Measurements from ENCODE around the gene IDH2. TPM values are rescaled to one million over a fixed set of nuclear protein-coding genes. Genes with fewer than 3 reads are reported as not detected.

The IDH2 gene
- total RNA-seq, 1 donor from 2014 or later = 49.1 TPM

DNA sequence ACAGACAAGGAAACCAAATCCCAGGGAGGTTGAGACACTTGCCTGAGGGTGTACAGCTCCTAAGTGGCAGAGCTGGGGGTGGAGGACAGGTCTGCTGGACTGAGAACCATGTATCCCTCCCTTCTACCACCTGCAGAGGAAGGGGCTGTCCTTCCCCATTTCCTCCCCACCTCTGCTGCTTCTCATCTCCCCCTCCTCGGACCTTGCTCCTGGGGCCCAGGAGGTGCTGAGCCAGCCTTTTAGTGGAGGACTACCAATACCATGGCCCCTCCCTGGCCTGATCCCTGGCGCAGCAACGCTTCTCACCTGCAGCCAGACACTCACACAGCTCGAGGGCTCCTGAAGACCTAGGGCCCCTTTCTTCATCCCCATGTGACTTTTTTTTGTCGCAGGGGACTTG is 50.4 kb downstream of the IDH2 start:
- Mint-ChIP-seq H3K27ac (no peak overlapping the region), H3K9me3 (no peaks in the 10 kb centered on the region), H3K27me3 (no peaks in the 10 kb centered on the region), H3K4me3 (no peak overlapping the region), H3K36me3 (ENCODE audit: low read depth) (no peaks in the 10 kb centered on the region), H3K4me1 (peaks cover 58% of the 10 kb centered on the region)
- ATAC-seq (ENCODE audit: low read depth) (no peak), DNase-seq (no peak)
- TF ChIP-seq, protein P1, sequence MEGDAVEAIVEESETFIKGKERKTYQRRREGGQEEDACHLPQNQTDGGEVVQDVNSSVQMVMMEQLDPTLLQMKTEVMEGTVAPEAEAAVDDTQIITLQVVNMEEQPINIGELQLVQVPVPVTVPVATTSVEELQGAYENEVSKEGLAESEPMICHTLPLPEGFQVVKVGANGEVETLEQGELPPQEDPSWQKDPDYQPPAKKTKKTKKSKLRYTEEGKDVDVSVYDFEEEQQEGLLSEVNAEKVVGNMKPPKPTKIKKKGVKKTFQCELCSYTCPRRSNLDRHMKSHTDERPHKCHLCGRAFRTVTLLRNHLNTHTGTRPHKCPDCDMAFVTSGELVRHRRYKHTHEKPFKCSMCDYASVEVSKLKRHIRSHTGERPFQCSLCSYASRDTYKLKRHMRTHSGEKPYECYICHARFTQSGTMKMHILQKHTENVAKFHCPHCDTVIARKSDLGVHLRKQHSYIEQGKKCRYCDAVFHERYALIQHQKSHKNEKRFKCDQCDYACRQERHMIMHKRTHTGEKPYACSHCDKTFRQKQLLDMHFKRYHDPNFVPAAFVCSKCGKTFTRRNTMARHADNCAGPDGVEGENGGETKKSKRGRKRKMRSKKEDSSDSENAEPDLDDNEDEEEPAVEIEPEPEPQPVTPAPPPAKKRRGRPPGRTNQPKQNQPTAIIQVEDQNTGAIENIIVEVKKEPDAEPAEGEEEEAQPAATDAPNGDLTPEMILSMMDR (IDR thresholded peaks at IDR 0.05) = no peak
- CTCF ChIA-PET = no interaction called here
- POLR2A ChIA-PET = no interaction called here
- intact Hi-C loops (cut with micrococcal nuclease) = no loop called here

DNA sequence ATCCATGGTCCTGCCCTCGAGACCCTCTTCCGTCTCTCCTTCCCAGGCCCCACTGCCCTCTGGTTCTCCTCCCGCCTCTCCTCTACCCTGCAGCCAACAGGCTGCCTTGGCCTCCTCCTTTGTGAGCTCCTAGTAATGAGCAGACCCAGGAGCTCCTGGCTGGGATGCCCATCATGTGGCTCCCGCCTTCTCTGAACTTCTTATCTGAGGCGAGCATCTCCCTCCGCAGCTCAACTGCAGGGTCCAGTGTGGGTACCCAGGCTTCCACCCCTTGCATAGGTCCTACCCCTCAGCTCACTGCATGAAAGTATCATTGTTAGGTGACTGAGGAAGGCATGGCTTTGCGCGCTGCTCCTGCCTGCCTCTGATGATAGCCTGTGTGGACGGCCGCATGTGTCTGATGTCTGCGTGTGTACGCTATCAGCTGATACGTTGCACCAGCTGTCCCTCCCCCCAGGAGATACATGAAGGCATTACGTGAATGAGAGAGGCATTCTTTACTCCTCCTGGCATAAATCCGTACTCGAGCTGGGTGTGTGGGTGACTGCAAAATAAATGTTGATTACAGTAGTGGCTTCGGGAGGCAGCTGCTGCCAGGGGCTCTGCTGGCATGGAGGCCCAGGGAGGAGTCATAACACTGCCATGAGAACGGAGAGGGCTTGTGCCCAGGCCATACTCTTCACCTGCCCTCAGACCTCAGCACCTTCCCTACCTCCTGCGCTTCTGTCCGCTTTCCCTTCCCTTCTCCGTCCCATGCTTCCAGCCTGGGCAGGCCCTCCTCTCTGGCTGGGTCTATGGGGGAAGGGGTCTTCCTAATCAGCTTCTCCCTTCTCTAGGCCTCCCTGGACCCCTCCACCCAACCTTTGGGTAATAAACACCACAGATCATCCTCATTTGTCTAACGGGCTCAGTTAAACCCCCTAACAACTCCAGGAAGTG is 52.3 kb downstream of the IDH2 start:
- Mint-ChIP-seq H3K4me1 (peaks cover 70% of the 10 kb centered on the region), H3K27me3 (no peaks in the 10 kb centered on the region), H3K9me3 (no peaks in the 10 kb centered on the region), H3K36me3 (ENCODE audit: low read depth) (peaks cover 2% of the 10 kb centered on the region), H3K4me3 (no peak overlapping the region), H3K27ac (no peak overlapping the region)
- TF ChIP-seq, protein P1 (IDR thresholded peaks at IDR 0.05) = no peak
- DNase-seq (no peak), ATAC-seq (ENCODE audit: low read depth) (no peak)
- intact Hi-C loops (cut with micrococcal nuclease) = no loop called here
- POLR2A ChIA-PET = interaction anchor here (1.0 to 6.3 kb wide), 2 partner anchors 9 to 49 kb away, joined by 3 to 98 read pairs; no protein-coding TSS in a partner anchor
- CTCF ChIA-PET = no interaction called here

DNA sequence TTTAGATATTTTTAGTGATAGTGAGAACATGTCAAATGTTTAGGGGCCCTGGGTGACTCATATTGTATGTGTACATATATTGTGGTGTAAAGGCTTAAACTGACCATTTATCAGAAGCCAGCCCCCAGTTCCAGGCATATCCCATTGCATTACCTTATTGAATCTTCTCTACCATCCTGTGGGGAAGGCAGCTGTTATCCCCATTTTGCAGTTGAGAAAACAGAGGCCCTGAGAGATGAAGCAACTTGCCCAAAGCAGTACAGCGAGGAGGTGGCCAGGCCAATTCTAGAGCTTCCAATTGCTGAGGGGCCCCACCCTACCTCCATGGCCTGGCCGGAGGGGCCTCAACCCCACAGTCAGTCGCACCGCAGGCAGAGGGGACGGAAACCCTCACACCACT is 53.2 kb downstream of the IDH2 start:
- no peak overlapping the region for H3K27ac Mint-ChIP-seq
- H3K9me3 Mint-ChIP-seq = no peaks in the 10 kb centered on the region
- ChIA-PET POLR2A (interaction anchor here (1.0 to 6.3 kb wide), 2 partner anchors 10 to 48 kb away, joined by 3 to 98 read pairs; no protein-coding TSS in a partner anchor), CTCF (interaction anchor here (1.6 kb wide), 1 partner anchor 23 kb away, joined by 3 read pairs; no protein-coding TSS in a partner anchor)
- intact Hi-C loops (cut with micrococcal nuclease) = no loop called here
- H3K4me3 Mint-ChIP-seq = no peak overlapping the region
- H3K27me3 Mint-ChIP-seq = no peaks in the 10 kb centered on the region
- peaks cover 4% of the 10 kb centered on the region for H3K36me3 Mint-ChIP-seq (ENCODE audit: low read depth)
- no peak for DNase-seq
- TF ChIP-seq, protein P1 (IDR thresholded peaks at IDR 0.05) = no peak
- ATAC-seq (ENCODE audit: low read depth) = no peak
- H3K4me1 Mint-ChIP-seq = peaks cover 69% of the 10 kb centered on the region

DNA sequence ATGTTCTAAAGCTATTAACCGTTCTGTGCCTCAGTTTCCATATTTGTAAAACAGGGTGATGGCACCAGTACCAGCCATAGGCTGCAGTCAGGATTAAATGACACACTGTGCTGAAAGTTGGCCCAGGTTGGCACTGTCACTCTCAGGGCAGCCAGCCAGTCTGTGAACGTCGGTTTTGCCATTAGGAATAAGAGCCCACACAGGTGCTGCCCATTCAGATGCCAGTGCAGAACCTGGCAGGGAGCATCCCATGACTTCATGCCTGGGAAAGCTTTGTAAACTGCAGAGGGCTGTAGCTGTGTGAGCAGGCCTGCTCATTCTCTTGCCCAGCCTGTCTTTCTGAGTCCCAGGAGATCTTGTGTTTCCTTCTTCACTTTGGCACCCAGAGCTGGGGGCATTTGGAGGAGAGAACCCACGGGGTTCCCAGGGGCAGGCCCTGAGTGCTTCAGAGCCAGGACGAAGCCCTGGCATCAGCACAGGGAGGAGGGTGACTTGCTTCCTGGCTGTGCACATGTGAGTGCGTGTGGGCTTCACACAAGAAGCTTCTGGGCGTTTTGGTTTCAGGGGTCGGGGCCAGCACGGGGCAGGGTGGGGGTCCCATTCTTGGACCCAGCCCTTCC is 54.2 kb downstream of the IDH2 start:
- Mint-ChIP-seq H3K9me3 (no peaks in the 10 kb centered on the region), H3K27ac (peak overlapping the region; percentile 92), H3K36me3 (ENCODE audit: low read depth) (peaks cover 7% of the 10 kb centered on the region), H3K27me3 (no peaks in the 10 kb centered on the region), H3K4me1 (peaks cover 67% of the 10 kb centered on the region), H3K4me3 (no peak overlapping the region)
- no peak for DNase-seq
- TF ChIP-seq, protein P1 (IDR thresholded peaks at IDR 0.05) = no peak
- intact Hi-C loops (cut with micrococcal nuclease) = loop anchor here (1.0 to 2.0 kb wide), 3 partner anchors 10 to 17 kb away; no protein-coding TSS in a partner anchor
- CTCF ChIA-PET = interaction anchor here (1.0 to 1.6 kb wide), 2 partner anchors 24 to 173 kb away, joined by 3 read pairs; no protein-coding TSS in a partner anchor
- no peak for ATAC-seq (ENCODE audit: low read depth)
- POLR2A ChIA-PET = interaction anchor here (1.1 to 6.3 kb wide), 6 partner anchors 9 to 45 kb away, joined by 4 to 98 read pairs (median 6); no protein-coding TSS in a partner anchor

Measured in activated B cell treated with CpG ODN at 0.5 μM for 24 hours (primary cell).